CD14-positive monocyte (primary cell): ENCODE data around the gene KAZN. TPM values are rescaled to one million over a fixed set of nuclear protein-coding genes. Genes with fewer than 3 reads are reported as not detected.
A peak's percentile ranks its signal among the peaks of the same experiment; 100 is the strongest.

Source experiments
- DNase-seq, 3 donors: peaks; one replicate each; pipeline ENCODE4 v3.0.0-alpha.2; 2011 to 2022
- H2AFZ ChIP-seq: 2 replicates; pipeline ENCODE4 v1.6.0; 2012; ENCODE audit warnings: mild to moderate bottlenecking, low read depth, low read length, inconsistent platforms; ENCODE audit not compliant: insufficient read depth, poor library complexity, severe bottlenecking
- H3K27ac ChIP-seq, 2 donors: 1 replicate in 1 of 2; 2 replicates in 1 of 2; pipeline ENCODE4 v1.5.1; 2012 to 2013; ENCODE audit warnings: low read length in 2 of 2, control low read depth in 1 of 2, inconsistent platforms in 1 of 2, low read depth in 1 of 2, mild to moderate bottlenecking in 1 of 2
- H3K27me3 ChIP-seq, 2 donors: one replicate each; pipeline versions ENCODE4 v1.6.0 to v1.6.1; 2011 to 2013; ENCODE audit warnings: low read length in 2 of 2; ENCODE audit not compliant: control insufficient read depth in 2 of 2, insufficient read depth in 2 of 2
- H3K36me3 ChIP-seq, 2 donors: replicated peaks in 1 of 2; 1 replicate in 1 of 2; 2 replicates in 1 of 2; pipeline versions ENCODE4 v1.5.1 to v1.6.1; 2012 to 2013; ENCODE audit warnings: low read length in 2 of 2, control low read depth in 1 of 2, inconsistent platforms in 1 of 2, mild to moderate bottlenecking in 1 of 2; ENCODE audit not compliant: insufficient read depth in 2 of 2, control insufficient read depth in 1 of 2
- H3K4me1 ChIP-seq, 2 donors: 1 replicate in 1 of 2; 2 replicates in 1 of 2; pipeline versions ENCODE4 v1.5.1 to v1.6.1; 2012 to 2013; ENCODE audit warnings: low read length in 2 of 2, control low read depth in 1 of 2, inconsistent platforms in 1 of 2, mild to moderate bottlenecking in 1 of 2, moderate library complexity in 1 of 2; ENCODE audit not compliant: insufficient read depth in 2 of 2, control insufficient read depth in 1 of 2
- H3K4me2 ChIP-seq: replicated peaks from 2 replicates; pipeline ENCODE3; 2012; ENCODE audit warnings: low read length, moderate library complexity, mild to moderate bottlenecking; ENCODE audit not compliant: poor library complexity, severe bottlenecking; ENCODE audit errors: extremely low read depth
- H3K4me3 ChIP-seq, 3 experiments: fragments of 200-600 bp in 1 of 3; sonication (generic) in 1 of 3; replicated peaks in 1 of 3; 1 replicate in 2 of 3; 2 replicates in 1 of 3; pipeline ENCODE4 v1.5.1; 2011 to 2013; ENCODE audit warnings: low read length in 3 of 3, mild to moderate bottlenecking in 3 of 3, control low read depth in 2 of 3, low read depth in 2 of 3, inconsistent platforms in 1 of 3, moderate library complexity in 1 of 3
- H3K79me2 ChIP-seq: 2 replicates; pipeline ENCODE4 v1.6.0; 2012; ENCODE audit warnings: mild to moderate bottlenecking, control low read depth, inconsistent platforms, low read length, moderate library complexity; ENCODE audit not compliant: insufficient read depth
- H3K9ac ChIP-seq: 2 replicates; pipeline ENCODE4 v1.6.0; 2017; ENCODE audit warnings: low read length, mild to moderate bottlenecking; ENCODE audit not compliant: insufficient read depth, poor library complexity, severe bottlenecking
- H3K9me3 ChIP-seq, 2 donors: replicated peaks in 1 of 2; 1 replicate in 1 of 2; 2 replicates in 1 of 2; pipeline versions ENCODE4 v1.5.1 to v1.6.1; 2012 to 2013; ENCODE audit warnings: low read length in 2 of 2, control low read depth in 1 of 2; ENCODE audit not compliant: control insufficient read depth in 1 of 2, insufficient read depth in 1 of 2
- H4K20me1 ChIP-seq: 2 replicates; pipeline ENCODE4 v1.6.0; 2012; ENCODE audit warnings: mild to moderate bottlenecking, low read length, control low read depth, moderate library complexity; ENCODE audit not compliant: insufficient read depth
- H3K27ac Mint-ChIP-seq, 7 donors: one replicate each; pipeline ENCODE4 v1.8.0; 2020; ENCODE audit warnings: mild to moderate bottlenecking in 7 of 7, mixed read lengths in 7 of 7, moderate library complexity in 6 of 7, inconsistent platforms in 2 of 7
- H3K27me3 Mint-ChIP-seq, 3 donors: one replicate each; pipeline ENCODE4 v1.8.0; 2021 to 2022; ENCODE audit warnings: low read depth in 3 of 3, mild to moderate bottlenecking in 3 of 3, mixed read lengths in 3 of 3, moderate library complexity in 3 of 3, inconsistent platforms in 1 of 3
- H3K36me3 Mint-ChIP-seq, 2 donors: one replicate each; pipeline ENCODE4 v1.8.0; 2020; ENCODE audit warnings: mixed read lengths in 2 of 2, inconsistent platforms in 1 of 2, mild to moderate bottlenecking in 1 of 2
- H3K4me1 Mint-ChIP-seq: one replicate; pipeline ENCODE4 v1.8.0; 2020; ENCODE audit warnings: mild to moderate bottlenecking, mixed read lengths
- H3K4me3 Mint-ChIP-seq, 2 donors: one replicate each; pipeline ENCODE4 v1.8.0; 2020; ENCODE audit warnings: mild to moderate bottlenecking in 2 of 2, mixed read lengths in 2 of 2, moderate library complexity in 1 of 2
- H3K9me3 Mint-ChIP-seq, 7 donors: one replicate each; pipeline ENCODE4 v1.8.0; 2020 to 2022; ENCODE audit warnings: mixed read lengths in 7 of 7, mild to moderate bottlenecking in 6 of 7, moderate library complexity in 6 of 7, inconsistent platforms in 2 of 7
- WGBS: methylation state at CpG from one replicate; pipeline ENCODE4 v1.1.5; 2013; ENCODE audit warnings: missing lambda C conversion rate; ENCODE audit not compliant: insufficient coverage; 5-methylcytosine and 5-hydroxymethylcytosine counted together
- intact Hi-C, 2 donors: fragments of 100-400 bp; cut with micrococcal nuclease; formaldehyde crosslinking; loops; one replicate each; pipeline versions ENCODE4 v1.15.0 to v1.15.1; 2023
- polyA plus RNA-seq, 3 donors: library from polyadenylated mRNA; depleted of rRNA in 1 of 3; unstranded in 2 of 3; stranded (reverse) in 1 of 3; fragments of 300-500 nt in 2 of 3; fragments of >200 nt in 1 of 3; fragmentation: Illumina TruSeq in 2 of 3; gene quantifications; 1 replicate in 2 of 3; 2 replicates in 1 of 3; pipeline ENCODE4 v1.2.3, GENCODE V29; 2012 to 2021
- TF ChIP-seq, protein P1 (sequence below): fragments of 200-600 bp; IDR thresholded peaks from one replicate; pipeline ENCODE4 v1.8.0; 2022; ENCODE audit warnings: antibody characterized with exemption, mild to moderate bottlenecking

The KAZN gene
- polyA plus RNA-seq, 3 donors = not detected

DNA sequence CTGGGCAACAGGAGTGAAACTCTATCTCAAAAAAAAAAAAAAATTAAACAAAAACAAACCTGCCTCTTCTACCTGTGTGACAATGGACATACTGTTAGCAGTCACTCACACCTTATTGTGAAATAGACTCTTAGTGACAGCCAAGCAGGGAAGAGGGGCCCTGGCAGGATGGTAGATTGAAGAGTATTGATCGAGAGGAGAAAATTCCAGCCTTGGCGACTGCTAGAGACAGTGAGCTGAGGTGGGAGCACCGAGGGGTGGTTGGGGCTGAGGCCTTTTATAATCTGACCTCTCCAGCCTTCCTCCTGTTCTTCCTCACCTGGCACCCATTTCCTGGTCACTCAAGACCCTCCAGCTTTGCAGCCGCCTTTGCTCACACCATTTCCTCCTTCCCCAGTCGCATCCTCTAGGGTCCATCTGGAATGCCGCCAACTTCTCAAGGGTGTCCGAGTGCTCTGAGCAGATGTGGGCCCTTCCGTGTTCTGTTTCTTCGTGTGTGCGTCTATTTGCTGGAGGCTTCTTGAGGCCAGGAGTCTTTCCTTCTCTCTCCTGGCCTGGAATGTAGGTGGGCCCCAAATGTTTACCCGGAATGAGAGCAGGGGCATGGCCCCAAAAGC, 358.2 kb downstream of the KAZN start:
- no peak overlapping the region for H3K4me3 ChIP-seq
- no peak overlapping the region for H3K27ac ChIP-seq
- no peaks in the 10 kb centered on the region for H3K79me2 ChIP-seq
- H3K27ac Mint-ChIP-seq = no peak overlapping the region
- WGBS = 95% methylated on average over 6 of the region's 11 CpGs
- H3K27me3 Mint-ChIP-seq = no peaks in the 10 kb centered on the region
- intact Hi-C loops = no loop called here
- no peak overlapping the region for H2AFZ ChIP-seq
- no peaks in the 10 kb centered on the region for H3K36me3 Mint-ChIP-seq
- no peak for DNase-seq
- H3K36me3 ChIP-seq = no peaks in the 10 kb centered on the region
- no peak overlapping the region for H3K4me2 ChIP-seq
- peaks cover 0 to 7% of the 10 kb centered on the region in 2 donors for H3K9me3 ChIP-seq
- H3K4me1 ChIP-seq = no peaks in the 10 kb centered on the region
- H3K9ac ChIP-seq = no peak overlapping the region
- no peak overlapping the region for H3K4me3 Mint-ChIP-seq
- H3K27me3 ChIP-seq = no peaks in the 10 kb centered on the region
- H3K4me1 Mint-ChIP-seq = no peaks in the 10 kb centered on the region
- TF ChIP-seq, protein P1, sequence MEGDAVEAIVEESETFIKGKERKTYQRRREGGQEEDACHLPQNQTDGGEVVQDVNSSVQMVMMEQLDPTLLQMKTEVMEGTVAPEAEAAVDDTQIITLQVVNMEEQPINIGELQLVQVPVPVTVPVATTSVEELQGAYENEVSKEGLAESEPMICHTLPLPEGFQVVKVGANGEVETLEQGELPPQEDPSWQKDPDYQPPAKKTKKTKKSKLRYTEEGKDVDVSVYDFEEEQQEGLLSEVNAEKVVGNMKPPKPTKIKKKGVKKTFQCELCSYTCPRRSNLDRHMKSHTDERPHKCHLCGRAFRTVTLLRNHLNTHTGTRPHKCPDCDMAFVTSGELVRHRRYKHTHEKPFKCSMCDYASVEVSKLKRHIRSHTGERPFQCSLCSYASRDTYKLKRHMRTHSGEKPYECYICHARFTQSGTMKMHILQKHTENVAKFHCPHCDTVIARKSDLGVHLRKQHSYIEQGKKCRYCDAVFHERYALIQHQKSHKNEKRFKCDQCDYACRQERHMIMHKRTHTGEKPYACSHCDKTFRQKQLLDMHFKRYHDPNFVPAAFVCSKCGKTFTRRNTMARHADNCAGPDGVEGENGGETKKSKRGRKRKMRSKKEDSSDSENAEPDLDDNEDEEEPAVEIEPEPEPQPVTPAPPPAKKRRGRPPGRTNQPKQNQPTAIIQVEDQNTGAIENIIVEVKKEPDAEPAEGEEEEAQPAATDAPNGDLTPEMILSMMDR = no peak
- H3K9me3 Mint-ChIP-seq = peaks cover 0 to 10% (median 4%) of the 10 kb centered on the region in 7 donors
- H4K20me1 ChIP-seq = no peaks in the 10 kb centered on the region

GRCh38 chr1:14957375-14958098, 359.1 kb downstream of the KAZN start:
- Histone ChIP-seq H3K79me2 (no peaks in the 10 kb centered on the region), H2AFZ (no peak overlapping the region), H4K20me1 (no peaks in the 10 kb centered on the region), H3K4me2 (no peak overlapping the region), H3K9ac (no peak overlapping the region), H3K27ac (no peak overlapping the region), H3K4me1 (no peaks in the 10 kb centered on the region), H3K36me3 (no peaks in the 10 kb centered on the region), H3K27me3 (no peaks in the 10 kb centered on the region), H3K9me3 (peaks cover 0 to 7% of the 10 kb centered on the region in 2 donors), H3K4me3 (no peak overlapping the region)
- peak overlapping the region in 1 of 7 donors; percentile 33 for H3K27ac Mint-ChIP-seq
- WGBS = 94% methylated on average over 31 of the region's 33 CpGs
- TF ChIP-seq, protein P1 = no peak
- H3K4me3 Mint-ChIP-seq = no peak overlapping the region
- intact Hi-C loops = no loop called here
- H3K27me3 Mint-ChIP-seq = peaks cover 0 to 2% (median 0%) of the 10 kb centered on the region in 3 donors
- no peaks in the 10 kb centered on the region for H3K36me3 Mint-ChIP-seq
- no peaks in the 10 kb centered on the region for H3K4me1 Mint-ChIP-seq
- H3K9me3 Mint-ChIP-seq = peaks cover 0 to 10% (median 4%) of the 10 kb centered on the region in 7 donors
- no peak for DNase-seq
